GM21381 (cell line): ENCODE measurements around the gene FCSK.
A peak's percentile ranks its signal among the peaks of the same experiment; 100 is the strongest.

Experiments used
- ATAC-seq: cut with Tn5 transposase; IDR thresholded peaks from one replicate; pipeline ENCODE4 v1.9.1; 2021; ENCODE audit warnings: mild to moderate bottlenecking, moderate library complexity; ENCODE audit not compliant: unreplicated experiment

Gene FCSK

GRCh38 chr16:70522216-70523075 lies 68.1 kb downstream of the FCSK start:
- no peak for ATAC-seq

- ATAC-seq, result peak; percentile 67
Observed at GRCh38 chr16:70523076-70523742, 68.8 kb downstream of the FCSK start, which contains the start of gene COG4. TSS of gene COG4 (minus strand) at chr16:70523554. CDS start at chr16:70523543, 11 bp downstream.

- peak; percentile 40 for ATAC-seq
Observed at GRCh38 chr16:70523743-70524398, 69.5 kb downstream of the FCSK start, which contains the start of gene SF3B3. TSS of gene SF3B3 (plus strand) at chr16:70523816. CDS start at chr16:70526657, 2,841 bp downstream.

- peak; percentile 5 for ATAC-seq
Observed at GRCh38 chr16:70524399-70524825, 70.0 kb downstream of the FCSK start.

GRCh38 chr16:70526403-70526802 lies 72.0 kb downstream of the FCSK start:
- ATAC-seq, result no peak

- ATAC-seq, result no peak
Observed at GRCh38 chr16:70527315-70527996, 73.1 kb downstream of the FCSK start.

- no peak for ATAC-seq
Observed at GRCh38 chr16:70529051-70529777, 74.8 kb downstream of the FCSK start.
